HG03196 (cell line): Measurements from ENCODE around the gene CRYBA2.

Experiments
- ATAC-seq: cut with Tn5 transposase; IDR thresholded peaks from one replicate; pipeline ENCODE4 v1.9.1; 2021; ENCODE audit not compliant: unreplicated experiment

The CRYBA2 gene

GRCh38 chr2:218993345-218994315 lies at the start of gene CRYBA2:
CRYBA2 (minus strand) TSS chr2:218993422; CDS start chr2:218993176, 246 bp downstream.
- no peak for ATAC-seq

GRCh38 chr2:219042750-219043149 lies 49.5 kb upstream of the CRYBA2 start:
- no peak for ATAC-seq

- no peak for ATAC-seq
Observed at GRCh38 chr2:219042157-219042556, 48.9 kb upstream of the CRYBA2 start.

- ATAC-seq: no peak
Observed at GRCh38 chr2:219041252-219041651, 48.0 kb upstream of the CRYBA2 start, which contains the start of gene CFAP65. CFAP65 (minus strand) TSS chr2:219041516; CDS start chr2:219039048, 2,468 bp downstream.

- ATAC-seq: no peak
Observed at GRCh38 chr2:219038600-219038999, 45.4 kb upstream of the CRYBA2 start.

GRCh38 chr2:219037783-219038499 lies 44.7 kb upstream of the CRYBA2 start:
- ATAC-seq: no peak

- no peak for ATAC-seq
Observed at GRCh38 chr2:219035942-219036341, 42.7 kb upstream of the CRYBA2 start.

GRCh38 chr2:219034823-219035222 lies 41.6 kb upstream of the CRYBA2 start:
- no peak for ATAC-seq

GRCh38 chr2:219032051-219032745 lies 39.0 kb upstream of the CRYBA2 start:
- ATAC-seq: no peak

GRCh38 chr2:219031005-219031738 lies 38.0 kb upstream of the CRYBA2 start:
- no peak for ATAC-seq

GRCh38 chr2:219030177-219030940 lies 37.1 kb upstream of the CRYBA2 start:
- ATAC-seq: no peak

- peak; percentile 57 for ATAC-seq
Observed at GRCh38 chr2:219029829-219030165, 36.6 kb upstream of the CRYBA2 start.

- no peak for ATAC-seq
Observed at GRCh38 chr2:219028996-219029828, 36.0 kb upstream of the CRYBA2 start.

- no peak for ATAC-seq
Observed at GRCh38 chr2:219028141-219028540, 34.9 kb upstream of the CRYBA2 start.

- no peak for ATAC-seq
Observed at GRCh38 chr2:219027511-219028055, 34.4 kb upstream of the CRYBA2 start.

- ATAC-seq: no peak
Observed at GRCh38 chr2:219026946-219027345, 33.7 kb upstream of the CRYBA2 start.

GRCh38 chr2:219025637-219026585 lies 32.7 kb upstream of the CRYBA2 start:
- ATAC-seq: no peak

- ATAC-seq: no peak
Observed at GRCh38 chr2:219024059-219024458, 30.8 kb upstream of the CRYBA2 start.
